T-helper 1 cell treated with Interleukin-12 subunit alpha and Interleukin-12 subunit beta and Interleukin-4 antibody, amounts not matched to agents 30 μg/mL and 1 μg/mL, for 36 hours (primary cell): ENCODE measurements around the gene ESPN.
"Not testable (repeated sequence)": the region's sequence is repeated elsewhere in the genome, so short reads cannot be mapped to it uniquely, and the experiment has no call there.

Experiments
- H3K27ac Mint-ChIP-seq: one replicate; pipeline ENCODE4 v1.8.0; 2021; ENCODE audit warnings: mild to moderate bottlenecking, mixed read lengths
- H3K27me3 Mint-ChIP-seq: one replicate; pipeline ENCODE4 v1.8.0; 2021; ENCODE audit warnings: low read depth, mixed read lengths
- H3K36me3 Mint-ChIP-seq: one replicate; pipeline ENCODE4 v1.8.0; 2021; ENCODE audit warnings: low read depth, mixed read lengths
- H3K4me1 Mint-ChIP-seq: one replicate; pipeline ENCODE4 v1.8.0; 2021; ENCODE audit warnings: low read depth, mixed read lengths
- H3K4me3 Mint-ChIP-seq: one replicate; pipeline ENCODE4 v1.8.0; 2021; ENCODE audit warnings: mild to moderate bottlenecking, moderate library complexity, mixed read lengths
- H3K9me3 Mint-ChIP-seq: one replicate; pipeline ENCODE4 v1.8.0; 2021; ENCODE audit warnings: mixed read lengths

The ESPN gene

DNA sequence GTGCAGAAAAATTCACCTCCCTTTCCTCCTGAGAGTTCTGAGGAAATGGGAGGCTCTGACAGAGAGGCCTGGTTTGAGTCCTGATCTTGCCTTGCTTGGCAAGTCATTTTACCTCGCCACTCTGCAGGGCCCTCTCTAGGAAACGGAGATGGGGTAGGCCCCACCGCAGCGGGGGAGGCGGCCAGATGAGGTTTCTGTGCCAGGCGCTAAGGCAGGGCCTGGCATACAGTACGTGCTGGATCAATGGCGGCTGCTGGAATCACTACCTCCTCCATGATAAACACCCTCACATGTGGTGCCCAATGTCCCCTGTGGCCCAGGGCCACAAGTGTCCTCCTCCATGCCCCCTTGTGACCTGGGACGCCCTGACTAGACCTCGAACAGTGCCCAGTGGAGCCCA is 67.4 kb downstream of the ESPN start:
- Mint-ChIP-seq H3K4me1 (peaks cover 6% of the 10 kb centered on the region), H3K27ac (peak overlapping the region; percentile 68), H3K36me3 (no peaks in the 10 kb centered on the region), H3K4me3 (peak overlapping the region; percentile 75), H3K9me3 (no peaks in the 10 kb centered on the region), H3K27me3 (peaks cover 28% of the 10 kb centered on the region)

DNA sequence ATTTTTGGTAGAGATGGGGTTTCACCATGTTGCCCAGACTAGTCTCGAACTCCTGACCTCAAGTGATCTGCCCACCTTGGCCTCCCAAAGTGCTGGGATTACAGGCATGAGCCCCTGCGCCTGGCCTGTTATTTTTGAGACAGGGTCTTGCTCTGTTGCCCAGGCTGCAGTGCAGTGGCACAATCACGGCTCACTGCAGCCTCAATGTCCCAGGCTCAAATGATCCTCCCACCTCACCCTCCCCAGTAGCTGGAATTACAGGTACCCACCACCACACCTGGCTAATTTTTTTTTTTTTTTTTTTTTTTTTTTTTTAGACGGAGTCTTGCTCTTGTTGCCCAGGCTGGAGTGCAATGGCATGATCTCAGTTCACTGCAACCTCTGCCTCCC is 69.3 kb downstream of the ESPN start:
- not testable (repeated sequence) for H3K4me1 Mint-ChIP-seq, H3K4me3 Mint-ChIP-seq, H3K27ac Mint-ChIP-seq, H3K36me3 Mint-ChIP-seq, H3K9me3 Mint-ChIP-seq
- H3K27me3 Mint-ChIP-seq: peaks cover 26% of the 10 kb centered on the region

DNA sequence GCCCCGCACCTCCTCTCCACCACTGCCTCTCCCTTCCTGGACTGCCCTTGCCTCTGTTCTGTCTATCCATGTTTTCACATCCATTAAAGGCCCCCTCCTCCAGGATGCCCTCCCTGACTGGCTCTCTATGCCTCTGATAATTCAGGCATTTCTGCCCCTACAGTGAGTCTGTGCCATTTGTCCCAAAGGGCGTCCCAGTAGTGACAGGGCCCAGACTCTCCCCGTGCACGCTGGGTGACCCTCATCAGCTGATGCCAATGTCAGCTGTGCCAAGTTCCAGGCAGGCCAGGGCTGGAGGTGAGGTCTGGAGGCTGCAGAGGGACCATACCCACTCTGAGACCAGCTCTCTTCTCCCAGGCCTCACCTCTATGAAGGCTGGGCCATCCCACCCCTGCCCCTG is 70.1 kb downstream of the ESPN start:
- H3K4me1 Mint-ChIP-seq: peaks cover 8% of the 10 kb centered on the region
- no peaks in the 10 kb centered on the region for H3K36me3 Mint-ChIP-seq
- no peak overlapping the region for H3K27ac Mint-ChIP-seq
- no peak overlapping the region for H3K4me3 Mint-ChIP-seq
- H3K9me3 Mint-ChIP-seq: no peaks in the 10 kb centered on the region
- H3K27me3 Mint-ChIP-seq: peaks cover 34% of the 10 kb centered on the region

DNA sequence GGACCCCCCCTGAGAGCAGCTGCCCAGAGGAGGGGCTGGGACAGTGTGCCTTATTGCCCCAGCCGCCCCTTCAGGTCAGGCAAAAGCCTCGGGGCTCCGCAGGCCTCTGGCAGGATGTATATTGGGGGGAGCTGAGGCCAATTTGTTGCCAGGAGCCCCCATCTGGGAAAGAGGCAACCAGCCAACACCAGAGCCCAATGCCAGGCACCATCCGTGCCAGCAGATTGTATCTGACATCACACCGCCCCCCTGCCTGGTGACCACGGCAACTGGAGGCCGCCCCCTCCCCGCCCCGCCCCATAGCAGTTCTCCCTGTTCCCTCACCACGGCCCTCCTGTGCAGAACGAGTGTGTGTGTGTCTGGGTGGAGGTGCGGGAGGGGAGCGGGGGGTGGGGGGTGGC is 70.5 kb downstream of the ESPN start:
- H3K4me3 Mint-ChIP-seq: no peak overlapping the region
- no peak overlapping the region for H3K27ac Mint-ChIP-seq

DNA sequence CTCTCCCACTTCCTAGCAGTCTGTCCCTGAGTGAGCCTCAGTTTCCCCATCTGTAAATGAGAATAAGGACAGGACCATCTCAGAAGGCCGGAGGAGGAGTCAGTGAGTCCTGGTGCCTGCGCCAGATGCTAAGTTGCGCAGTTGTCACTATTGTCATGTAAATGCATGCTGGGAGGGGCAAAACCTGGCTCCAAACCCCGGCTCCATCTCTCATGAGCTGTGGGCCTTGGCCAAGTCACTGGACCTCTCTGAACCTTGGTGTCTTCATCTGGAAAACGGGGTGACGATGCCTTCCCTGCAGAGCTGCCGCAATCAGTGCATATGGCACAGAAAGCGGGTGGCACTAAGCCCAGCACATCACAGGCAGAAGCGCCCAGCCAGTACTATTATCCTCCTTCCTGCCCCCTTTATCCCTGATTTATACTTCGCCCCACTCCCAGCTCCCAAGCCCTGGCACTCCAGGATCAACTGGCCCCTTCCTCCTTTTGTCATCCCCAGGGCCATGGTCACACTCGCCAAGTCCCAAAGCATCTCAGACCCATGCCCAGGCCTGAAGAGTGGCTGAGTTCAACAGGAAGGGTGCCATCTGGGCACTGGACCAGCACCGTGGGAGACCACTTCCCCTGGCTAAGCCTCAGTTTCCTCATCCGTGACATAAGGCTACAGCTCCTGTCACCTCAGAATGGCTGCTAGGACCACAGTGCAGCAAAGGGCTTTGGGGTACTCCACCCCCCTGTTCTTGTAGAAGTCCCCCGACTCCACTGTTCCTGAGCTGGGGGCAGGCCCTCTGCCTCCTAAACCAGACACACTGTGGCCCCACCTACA is 71.2 kb downstream of the ESPN start:
- peaks cover 34% of the 10 kb centered on the region for H3K27me3 Mint-ChIP-seq
- no peak overlapping the region for H3K4me3 Mint-ChIP-seq
- no peak overlapping the region for H3K27ac Mint-ChIP-seq
- no peaks in the 10 kb centered on the region for H3K36me3 Mint-ChIP-seq
- no peaks in the 10 kb centered on the region for H3K9me3 Mint-ChIP-seq
- H3K4me1 Mint-ChIP-seq: peaks cover 8% of the 10 kb centered on the region

More for the DNA sequence above, 70.5 kb downstream of the ESPN start:
- peaks cover 8% of the 10 kb centered on the region for H3K4me1 Mint-ChIP-seq
- no peaks in the 10 kb centered on the region for H3K9me3 Mint-ChIP-seq
- no peaks in the 10 kb centered on the region for H3K36me3 Mint-ChIP-seq
- peaks cover 34% of the 10 kb centered on the region for H3K27me3 Mint-ChIP-seq

DNA sequence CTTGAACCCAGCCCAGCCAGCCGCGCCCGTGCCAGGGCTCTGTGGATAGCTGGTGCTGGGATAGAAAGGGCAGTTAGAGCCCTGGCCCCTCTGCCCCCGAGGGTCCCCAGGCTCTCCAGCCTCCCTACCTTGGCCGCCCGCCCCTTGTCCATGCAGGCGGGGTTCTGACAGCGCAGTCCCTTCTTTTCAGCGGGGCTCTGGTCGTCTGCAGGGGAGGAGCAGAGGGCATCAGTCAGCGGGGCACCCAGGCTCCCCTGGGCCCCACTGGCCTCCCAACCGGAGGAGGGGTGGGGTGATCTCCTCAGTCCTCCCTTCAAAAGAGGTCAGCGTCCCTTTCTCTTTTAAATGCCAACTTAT is 71.8 kb downstream of the ESPN start:
- H3K9me3 Mint-ChIP-seq: no peaks in the 10 kb centered on the region
- H3K27me3 Mint-ChIP-seq: peaks cover 34% of the 10 kb centered on the region
- H3K4me1 Mint-ChIP-seq: peaks cover 7% of the 10 kb centered on the region
- H3K27ac Mint-ChIP-seq: no peak overlapping the region
- no peaks in the 10 kb centered on the region for H3K36me3 Mint-ChIP-seq
- H3K4me3 Mint-ChIP-seq: no peak overlapping the region

DNA sequence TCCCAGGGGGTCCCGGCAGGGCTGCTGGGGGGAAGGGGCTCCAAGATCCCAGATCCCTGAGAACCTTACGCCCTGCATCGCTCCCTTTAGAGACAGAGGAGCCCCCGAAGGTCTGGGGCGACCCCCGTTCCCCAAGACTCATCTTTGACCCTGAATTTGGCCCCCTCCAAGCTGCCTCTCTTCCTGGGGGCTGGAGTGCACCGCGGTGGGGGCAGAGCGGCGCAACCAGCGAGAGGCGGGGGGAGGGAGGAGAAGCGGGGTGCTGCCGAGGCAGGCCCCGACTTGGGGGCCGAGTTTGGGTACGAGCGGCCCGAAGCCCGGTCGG is 72.3 kb downstream of the ESPN start:
- H3K27me3 Mint-ChIP-seq: peaks cover 34% of the 10 kb centered on the region
- H3K4me1 Mint-ChIP-seq: peaks cover 2% of the 10 kb centered on the region
- H3K4me3 Mint-ChIP-seq: no peak overlapping the region
- no peak overlapping the region for H3K27ac Mint-ChIP-seq
- H3K36me3 Mint-ChIP-seq: no peaks in the 10 kb centered on the region
- H3K9me3 Mint-ChIP-seq: no peaks in the 10 kb centered on the region

DNA sequence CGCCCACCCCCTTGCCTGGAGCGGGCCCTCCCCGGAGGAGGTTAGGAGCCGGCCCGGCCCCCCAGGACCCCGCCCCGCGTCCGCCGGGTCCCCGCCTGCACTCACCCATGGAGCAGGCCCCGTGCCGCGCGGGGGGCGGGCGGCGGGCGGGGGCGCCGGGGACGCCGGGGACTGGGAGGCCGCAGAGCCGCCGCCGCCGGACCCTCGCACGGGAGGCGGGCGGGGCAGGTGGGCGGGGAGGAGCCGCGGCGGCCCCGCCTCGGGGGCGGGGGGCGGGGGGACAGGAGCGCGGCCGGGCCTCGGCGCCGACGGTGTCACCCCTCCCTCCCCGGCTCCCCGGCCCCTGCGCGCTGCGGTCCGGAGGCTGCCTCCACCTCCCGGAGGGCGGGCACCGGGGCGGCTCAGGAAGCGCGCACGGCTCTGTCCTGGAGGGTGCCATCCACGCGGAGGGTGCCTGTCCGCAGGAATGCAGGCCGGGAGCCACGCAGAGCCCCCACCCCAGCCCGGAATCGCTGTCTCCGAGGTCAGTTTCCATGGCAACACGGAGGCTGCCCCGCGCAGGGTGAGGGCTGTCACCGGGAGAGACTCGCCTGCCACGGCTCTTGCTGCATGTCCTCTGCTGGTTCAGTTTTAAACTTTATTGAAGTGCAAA is 72.8 kb downstream of the ESPN start:
- no peak overlapping the region for H3K27ac Mint-ChIP-seq
- peaks cover 34% of the 10 kb centered on the region for H3K27me3 Mint-ChIP-seq
- H3K9me3 Mint-ChIP-seq: no peaks in the 10 kb centered on the region
- H3K4me1 Mint-ChIP-seq: peaks cover 2% of the 10 kb centered on the region
- peak overlapping the region; percentile 68 for H3K4me3 Mint-ChIP-seq
- no peaks in the 10 kb centered on the region for H3K36me3 Mint-ChIP-seq

DNA sequence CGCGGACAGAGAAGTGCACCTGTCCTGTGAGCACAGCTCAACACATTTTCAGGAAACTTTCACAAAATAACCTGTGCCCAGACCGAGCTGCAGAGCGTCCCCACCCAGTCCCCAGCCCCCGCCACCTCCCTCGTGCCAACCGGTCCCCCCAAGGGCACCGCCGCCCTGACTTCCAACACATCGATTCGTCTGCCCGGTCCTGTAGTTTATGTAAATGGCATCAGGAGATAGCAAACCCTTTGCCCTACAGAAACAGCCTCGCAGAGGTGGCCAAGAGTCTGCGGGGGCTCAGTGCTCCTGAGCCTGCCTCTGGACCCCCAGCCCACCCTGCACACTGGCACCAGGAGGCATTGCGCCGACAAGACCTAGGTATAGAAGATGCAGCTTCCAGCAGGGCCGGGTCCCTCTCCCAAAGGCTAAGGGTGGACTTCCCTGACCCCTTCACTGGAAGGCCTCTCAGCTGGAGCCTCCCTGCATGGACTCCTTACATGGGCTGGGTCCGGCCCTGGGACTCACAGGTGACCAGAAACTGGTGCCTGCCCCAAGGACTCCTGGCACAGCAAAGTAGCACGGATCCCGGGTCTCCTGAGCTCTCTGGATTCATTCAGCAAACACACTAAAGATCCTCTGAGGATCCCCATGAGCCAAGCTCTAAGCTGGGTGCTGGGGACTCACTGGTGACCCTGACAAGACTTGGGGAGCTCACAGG is 73.4 kb downstream of the ESPN start:
- H3K4me1 Mint-ChIP-seq: peaks cover 2% of the 10 kb centered on the region
- H3K27ac Mint-ChIP-seq: no peak overlapping the region
- H3K27me3 Mint-ChIP-seq: peaks cover 34% of the 10 kb centered on the region
- H3K9me3 Mint-ChIP-seq: no peaks in the 10 kb centered on the region
- H3K4me3 Mint-ChIP-seq: peak overlapping the region; percentile 68
- no peaks in the 10 kb centered on the region for H3K36me3 Mint-ChIP-seq

DNA sequence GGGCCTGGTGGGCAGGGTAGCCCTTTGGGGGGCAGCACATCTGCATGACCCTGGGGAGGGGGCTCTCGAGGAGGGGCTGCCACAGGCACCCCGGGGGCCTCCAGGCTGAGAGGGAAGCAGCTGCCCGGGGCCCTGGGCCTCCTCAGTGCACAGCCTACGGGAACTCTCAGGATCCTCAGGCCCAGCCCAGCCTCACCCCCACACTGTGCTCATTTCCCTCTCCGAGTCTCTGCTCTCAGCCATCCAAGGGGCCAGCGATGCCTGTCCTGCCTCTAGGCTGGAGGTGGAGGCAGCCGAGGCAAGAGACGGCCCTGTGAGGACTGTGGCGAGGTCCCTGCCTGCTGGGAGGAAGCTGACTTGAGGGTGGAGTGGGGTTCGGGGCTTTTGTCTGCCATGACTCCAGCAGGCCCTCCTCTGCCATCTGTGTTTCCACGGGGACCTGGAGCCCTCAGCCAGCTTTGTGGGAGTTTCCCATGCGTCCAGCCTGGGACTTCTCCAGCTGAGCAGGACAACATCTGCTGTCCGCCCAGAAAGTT is 74.1 kb downstream of the ESPN start:
- no peaks in the 10 kb centered on the region for H3K36me3 Mint-ChIP-seq
- H3K4me3 Mint-ChIP-seq: no peak overlapping the region
- H3K9me3 Mint-ChIP-seq: no peaks in the 10 kb centered on the region
- H3K27ac Mint-ChIP-seq: no peak overlapping the region
- H3K4me1 Mint-ChIP-seq: peaks cover 2% of the 10 kb centered on the region
- H3K27me3 Mint-ChIP-seq: peaks cover 34% of the 10 kb centered on the region

DNA sequence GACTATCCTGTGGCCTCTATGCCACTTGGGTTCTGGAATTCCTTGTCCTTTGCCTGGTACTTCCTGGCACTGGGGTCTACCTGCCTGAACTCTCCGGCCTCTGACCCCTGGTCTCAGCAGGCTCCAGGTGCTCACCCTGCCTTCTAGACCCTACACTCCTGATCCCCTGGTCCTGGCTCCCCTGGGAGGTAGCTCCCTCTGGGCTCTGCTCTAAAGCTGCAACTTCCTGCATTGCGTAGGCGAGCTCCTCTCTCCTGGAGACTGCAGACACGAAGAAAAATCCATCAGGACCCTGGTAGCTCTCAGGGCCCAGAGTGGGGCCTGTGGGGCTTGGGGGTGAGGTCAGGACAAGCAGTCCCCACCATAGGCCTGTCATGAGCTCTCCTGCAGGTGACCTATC is 74.7 kb downstream of the ESPN start:
- H3K9me3 Mint-ChIP-seq: no peaks in the 10 kb centered on the region

DNA sequence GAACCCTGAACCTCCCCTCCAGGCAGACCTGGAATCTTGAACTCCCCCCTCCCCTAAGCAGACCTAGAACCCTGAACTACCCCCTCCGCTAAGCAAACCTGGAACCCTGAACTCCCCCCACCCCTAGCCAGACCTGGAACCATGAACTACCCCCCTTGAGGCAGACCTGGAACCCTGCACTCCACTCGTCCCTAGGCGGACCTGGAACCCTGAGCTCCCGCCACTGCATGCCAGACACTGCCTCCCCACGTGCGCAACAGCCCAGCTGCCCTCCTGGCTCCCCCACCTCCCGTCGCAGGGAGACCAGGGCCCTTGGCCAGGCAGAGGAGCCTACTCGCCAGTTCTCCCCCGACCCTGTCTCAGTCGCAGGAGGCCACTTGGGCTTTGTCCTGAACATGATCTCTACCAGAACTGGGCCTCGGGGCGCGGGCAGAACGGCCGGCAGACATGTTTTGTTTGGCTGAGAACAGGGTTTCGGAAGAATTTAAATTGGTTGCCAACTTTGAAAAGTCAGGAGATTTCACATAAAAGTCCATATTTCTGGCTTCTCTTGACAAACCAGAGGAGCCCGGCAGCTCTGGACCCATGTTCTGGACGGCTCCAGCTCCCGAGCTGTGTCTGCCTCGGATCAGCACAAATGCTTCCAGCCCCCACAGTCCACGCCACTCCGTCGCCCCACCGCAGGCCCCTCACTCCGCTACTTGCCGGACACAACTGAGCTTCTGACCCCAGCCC is 76.1 kb downstream of the ESPN start:
- H3K4me1 Mint-ChIP-seq: peaks cover 2% of the 10 kb centered on the region
- no peaks in the 10 kb centered on the region for H3K36me3 Mint-ChIP-seq
- no peak overlapping the region for H3K4me3 Mint-ChIP-seq
- no peaks in the 10 kb centered on the region for H3K9me3 Mint-ChIP-seq
- no peak overlapping the region for H3K27ac Mint-ChIP-seq
- peaks cover 25% of the 10 kb centered on the region for H3K27me3 Mint-ChIP-seq

More for the DNA sequence above, 74.7 kb downstream of the ESPN start:
- Mint-ChIP-seq H3K36me3 (no peaks in the 10 kb centered on the region), H3K27me3 (peaks cover 34% of the 10 kb centered on the region), H3K4me3 (no peak overlapping the region), H3K27ac (no peak overlapping the region), H3K4me1 (peaks cover 2% of the 10 kb centered on the region)

DNA sequence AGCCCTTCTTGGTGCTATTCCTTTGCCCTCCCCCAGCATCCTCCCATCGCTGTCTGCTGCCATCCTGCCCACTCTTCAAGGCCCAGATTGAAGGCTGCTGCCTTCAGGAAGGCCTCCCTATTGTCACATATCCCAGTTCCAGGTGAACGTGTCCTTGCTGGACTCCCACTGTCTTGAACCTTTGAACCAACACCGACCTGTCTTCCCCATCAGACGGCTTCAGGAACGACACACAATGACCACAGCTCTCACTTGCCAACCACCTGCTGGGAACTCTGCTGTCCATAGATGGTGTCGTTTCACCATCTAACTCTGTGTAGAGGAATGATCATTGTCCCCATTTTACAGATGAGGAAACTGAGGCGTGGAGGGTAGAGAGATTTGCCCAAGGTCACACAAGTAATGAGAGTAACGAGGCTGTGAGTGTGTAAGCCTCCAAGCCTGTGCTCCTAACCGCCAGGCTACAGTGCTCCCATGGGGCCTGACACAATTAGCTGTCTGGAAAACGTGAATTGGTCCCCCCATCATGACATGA is 76.8 kb downstream of the ESPN start:
- Mint-ChIP-seq H3K27ac (no peak overlapping the region), H3K4me3 (no peak overlapping the region), H3K36me3 (no peaks in the 10 kb centered on the region), H3K27me3 (peaks cover 21% of the 10 kb centered on the region), H3K9me3 (no peaks in the 10 kb centered on the region), H3K4me1 (peaks cover 2% of the 10 kb centered on the region)
